Lower leg skin (tissue), 4 donors: ENCODE measurements around the gene DVL3. TPM values are rescaled to one million over a fixed set of nuclear protein-coding genes. Genes with fewer than 3 reads are reported as not detected.

ENCODE experiments used
- DNase-seq, 2 donors: peaks; one replicate each; pipeline ENCODE4 v3.0.0-alpha.2; 2019; ENCODE audit warnings: low spot score in 2 of 2
- H3K4me3 ChIP-seq: fragments of 200-600 bp; sonication (generic); 2 replicates; pipeline ENCODE4 v1.5.1; 2017; ENCODE audit warnings: mild to moderate bottlenecking, low read depth; ENCODE audit not compliant: poor library complexity, severe bottlenecking
- POLR2A ChIP-seq, 2 donors: fragments of 450-650 bp; IDR thresholded peaks; one replicate each; pipeline ENCODE4 v1.6.1; 2016 to 2017; ENCODE audit warnings: antibody characterized with exemption in 2 of 2, mild to moderate bottlenecking in 1 of 2, moderate library complexity in 1 of 2
- WGBS, 2 donors: methylation state at CpG; one replicate each; pipeline ENCODE4 v1.1.5; 2018; 5-methylcytosine and 5-hydroxymethylcytosine counted together
- intact Hi-C: fragments of 100-400 bp; cut with DNase I; formaldehyde crosslinking; loops from one replicate; pipeline ENCODE4 v1.15.0; 2023; ENCODE audit warnings: low total_unique reads
- total RNA-seq, 4 donors: library from RNA; depleted of rRNA; stranded (reverse); fragments of >200 nt; gene quantifications; one replicate each; pipeline ENCODE4 v1.1.0, GENCODE V29; 2016
- TF ChIP-seq, protein P1 (sequence below), 3 donors: fragments of 450-650 bp; IDR thresholded peaks; one replicate each; pipeline ENCODE4 v1.5.1; 2016; ENCODE audit warnings: antibody characterized with exemption in 3 of 3, mild to moderate bottlenecking in 3 of 3, moderate library complexity in 2 of 3

The DVL3 gene
- total RNA-seq, 4 donors from 2014 or later, result 37.9 to 81.9 (median 42.4) TPM

DNA sequence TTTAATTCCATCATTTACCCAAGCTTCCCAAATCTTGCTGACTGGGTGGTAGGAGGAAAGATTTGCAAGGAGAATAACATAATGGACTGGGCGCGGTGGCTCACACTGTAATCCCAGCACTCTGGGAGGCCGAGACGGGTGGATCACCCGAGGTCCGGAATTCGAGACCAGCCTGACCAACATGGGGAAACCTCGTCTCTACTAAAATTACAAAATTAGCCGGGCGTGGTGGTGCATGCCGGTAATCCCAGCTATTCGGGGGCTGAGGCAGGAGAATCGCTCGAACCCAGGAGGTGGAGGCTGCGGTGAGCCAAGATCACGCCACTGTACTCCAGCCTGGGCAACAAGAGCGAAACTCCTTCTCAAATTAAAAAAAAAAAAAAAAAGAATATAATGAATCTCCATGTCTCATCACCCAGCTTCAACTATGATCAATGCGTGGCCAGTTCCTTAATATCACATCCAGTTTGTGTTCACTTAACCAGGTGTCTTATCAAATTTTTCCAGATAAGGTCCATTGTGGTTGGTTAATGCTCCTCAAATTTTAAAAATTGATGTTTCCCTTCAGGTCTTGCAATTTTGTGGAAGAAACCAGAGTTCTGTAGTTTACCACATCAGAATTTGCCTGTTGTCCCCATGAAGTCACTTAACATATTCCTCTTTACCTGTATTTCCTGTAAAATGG lies 29.5 kb downstream of the DVL3 start:
- TF ChIP-seq, protein P1, sequence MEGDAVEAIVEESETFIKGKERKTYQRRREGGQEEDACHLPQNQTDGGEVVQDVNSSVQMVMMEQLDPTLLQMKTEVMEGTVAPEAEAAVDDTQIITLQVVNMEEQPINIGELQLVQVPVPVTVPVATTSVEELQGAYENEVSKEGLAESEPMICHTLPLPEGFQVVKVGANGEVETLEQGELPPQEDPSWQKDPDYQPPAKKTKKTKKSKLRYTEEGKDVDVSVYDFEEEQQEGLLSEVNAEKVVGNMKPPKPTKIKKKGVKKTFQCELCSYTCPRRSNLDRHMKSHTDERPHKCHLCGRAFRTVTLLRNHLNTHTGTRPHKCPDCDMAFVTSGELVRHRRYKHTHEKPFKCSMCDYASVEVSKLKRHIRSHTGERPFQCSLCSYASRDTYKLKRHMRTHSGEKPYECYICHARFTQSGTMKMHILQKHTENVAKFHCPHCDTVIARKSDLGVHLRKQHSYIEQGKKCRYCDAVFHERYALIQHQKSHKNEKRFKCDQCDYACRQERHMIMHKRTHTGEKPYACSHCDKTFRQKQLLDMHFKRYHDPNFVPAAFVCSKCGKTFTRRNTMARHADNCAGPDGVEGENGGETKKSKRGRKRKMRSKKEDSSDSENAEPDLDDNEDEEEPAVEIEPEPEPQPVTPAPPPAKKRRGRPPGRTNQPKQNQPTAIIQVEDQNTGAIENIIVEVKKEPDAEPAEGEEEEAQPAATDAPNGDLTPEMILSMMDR (IDR thresholded peaks at IDR 0.05), result no peak
- TF ChIP-seq POLR2A (IDR thresholded peaks at IDR 0.05), result no peak
- no peak for DNase-seq
- no peak overlapping the region for H3K4me3 ChIP-seq
- intact Hi-C loops, result no loop called here
- WGBS, 2 donors, result 94 to 97% methylated on average over 18 of the region's 18 CpGs

DNA sequence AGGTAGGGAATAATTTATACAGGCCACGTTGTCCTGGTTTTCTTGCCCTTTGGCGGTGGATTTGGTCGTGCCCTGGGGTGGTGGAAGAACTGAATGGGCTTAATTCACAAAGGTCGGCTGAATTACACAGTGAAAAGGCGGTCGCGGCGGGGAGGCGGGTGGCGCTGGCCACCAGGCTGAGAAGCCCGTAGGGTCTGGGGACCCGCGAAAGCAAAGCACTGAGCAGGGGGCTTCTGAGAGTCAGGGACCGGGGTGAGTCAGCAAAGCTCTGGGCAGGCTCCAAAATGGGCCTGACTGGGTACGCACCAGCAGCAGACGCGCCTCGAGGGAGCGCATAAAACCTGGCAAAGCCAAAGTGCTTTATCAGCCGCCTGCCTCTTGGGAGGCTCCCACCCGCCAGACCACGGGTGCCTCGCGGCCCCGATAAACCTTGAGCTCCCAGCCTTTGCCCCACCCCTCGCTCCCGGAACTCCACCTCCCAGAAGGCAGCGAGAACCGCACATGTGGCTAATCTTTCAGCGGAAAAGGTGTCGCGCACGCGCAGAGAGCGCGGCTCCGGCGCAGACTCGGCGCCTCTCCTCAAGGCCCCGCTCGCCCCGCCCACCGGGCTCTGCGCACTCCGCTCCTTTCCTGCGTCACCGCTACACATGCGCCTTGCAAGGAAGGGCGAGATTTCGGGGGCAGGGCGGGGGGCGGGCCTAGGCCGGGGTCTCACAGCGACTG lies 30.4 kb downstream of the DVL3 start:
- TF ChIP-seq, protein P1 (IDR thresholded peaks at IDR 0.05), result no peak
- no peak for TF ChIP-seq POLR2A (IDR thresholded peaks at IDR 0.05)
- H3K4me3 ChIP-seq, result peak overlapping the region; percentile 77
- intact Hi-C loops, result no loop called here
- DNase-seq, result peak; percentile 99 to 100
- WGBS, 2 donors, result 2% methylated on average over 50 to 51 of the region's 55 CpGs

DNA sequence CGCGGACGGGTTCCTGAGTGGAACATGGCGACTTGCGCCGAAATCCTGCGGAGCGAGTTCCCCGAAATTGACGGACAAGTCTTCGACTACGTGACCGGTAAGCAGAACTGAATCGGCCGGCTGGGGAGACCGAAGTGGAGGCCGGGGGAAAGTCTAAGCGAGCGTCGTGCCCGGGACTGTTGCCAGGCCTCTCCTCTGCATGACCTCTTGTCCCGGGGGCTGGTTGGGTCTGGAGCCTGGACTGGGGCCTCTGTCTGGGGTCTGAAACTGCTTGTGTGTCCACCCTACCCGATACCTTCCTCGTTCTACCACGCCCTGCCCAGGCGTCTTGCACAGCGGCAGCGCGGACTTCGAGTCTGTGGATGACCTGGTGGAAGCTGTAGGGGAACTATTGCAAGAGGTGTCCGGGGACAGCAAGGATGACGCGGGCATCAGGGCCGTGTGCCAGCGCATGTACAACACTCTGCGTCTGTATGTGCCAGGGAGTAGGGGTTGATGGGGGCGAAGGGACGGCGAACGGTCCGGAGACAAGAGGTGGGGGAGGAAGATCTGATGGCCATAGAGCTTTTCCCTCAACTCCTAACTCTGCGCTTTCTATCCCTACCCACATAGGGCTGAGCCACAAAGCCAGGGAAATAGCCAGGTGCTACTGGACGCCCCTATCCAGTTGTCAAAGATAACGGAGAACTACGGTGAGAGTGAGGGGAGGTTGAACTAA lies 31.2 kb downstream of the DVL3 start, which contains the start of gene ABCF3:
TSS of gene ABCF3 (plus strand) at position 16 of the 718 bp plus-strand sequence. CDS start at position 25, 9 bp downstream.
- WGBS, 2 donors, result 0% methylated on average over 31 to 40 of the region's 45 CpGs
- TF ChIP-seq, protein P1 (IDR thresholded peaks at IDR 0.05), result no peak
- no peak for TF ChIP-seq POLR2A (IDR thresholded peaks at IDR 0.05)
- intact Hi-C loops, result no loop called here
- DNase-seq, result peak in 1 of 2 donors; percentile 35
- H3K4me3 ChIP-seq, result peak within 1 kb of the TSS; percentile 77

DNA sequence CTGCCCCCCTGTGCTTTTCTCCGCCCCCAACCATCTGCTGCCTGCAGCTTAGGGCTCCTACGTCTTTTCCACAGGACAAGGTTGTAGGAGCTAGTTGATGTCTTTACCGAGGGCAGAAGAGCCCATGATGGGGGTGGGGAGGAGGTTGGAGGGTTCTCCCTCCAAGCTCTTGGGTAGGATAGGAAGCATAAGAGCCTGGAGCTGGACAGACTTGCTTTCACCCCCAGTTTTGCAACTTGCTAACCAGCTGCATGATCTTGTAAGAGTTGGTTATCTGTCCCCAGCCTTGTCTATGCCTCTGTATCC lies 31.7 kb downstream of the DVL3 start:
- H3K4me3 ChIP-seq, result peak overlapping the region; percentile 77
- TF ChIP-seq, protein P1 (IDR thresholded peaks at IDR 0.05), result no peak
- TF ChIP-seq POLR2A (IDR thresholded peaks at IDR 0.05), result no peak
- DNase-seq, result no peak
- WGBS, 2 donors, result 4 to 15% methylated on average over 3 of the region's 3 CpGs
- intact Hi-C loops, result no loop called here

DNA sequence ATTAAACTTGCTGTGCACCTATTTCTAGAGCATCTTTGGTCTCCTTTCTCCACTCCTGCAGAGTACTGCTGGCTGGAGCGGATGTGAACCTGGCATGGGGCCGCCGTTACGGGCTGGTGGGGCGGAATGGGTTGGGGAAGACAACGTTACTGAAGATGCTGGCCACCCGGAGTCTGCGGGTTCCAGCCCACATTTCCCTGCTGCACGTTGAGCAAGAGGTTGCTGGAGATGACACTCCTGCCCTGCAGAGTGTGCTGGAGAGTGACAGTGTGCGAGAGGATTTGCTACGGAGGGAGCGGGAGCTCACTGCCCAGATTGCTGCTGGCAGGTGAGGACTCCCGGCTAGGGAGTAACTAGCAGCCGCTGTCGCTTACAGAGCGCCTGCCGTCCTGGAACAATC lies 32.9 kb downstream of the DVL3 start:
- H3K4me3 ChIP-seq, result no peak overlapping the region
- TF ChIP-seq, protein P1 (IDR thresholded peaks at IDR 0.05), result no peak
- no peak for TF ChIP-seq POLR2A (IDR thresholded peaks at IDR 0.05)
- 79% methylated on average over 17 of the region's 17 CpGs for WGBS, 2 donors
- intact Hi-C loops, result no loop called here
- DNase-seq, result no peak
